Neutrophil (primary cell): ENCODE measurements around the gene CD44.

Source experiments
- H3K27ac ChIP-seq: fragments of 200-600 bp; sonication (generic); 2 replicates; pipeline ENCODE4 v1.5.1; 2016; ENCODE audit warnings: mild to moderate bottlenecking, moderate library complexity
- H3K27me3 ChIP-seq: fragments of 200-600 bp; sonication (generic); 2 replicates; pipeline ENCODE4 v1.6.0; 2016; ENCODE audit warnings: mild to moderate bottlenecking
- H3K36me3 ChIP-seq: fragments of 200-600 bp; sonication (generic); 2 replicates; pipeline ENCODE4 v1.5.1; 2017
- H3K4me1 ChIP-seq, 2 experiments: fragments of 200-600 bp in 1 of 2; sonication (generic) in 1 of 2; 1 replicate in 1 of 2; 2 replicates in 1 of 2; pipeline versions ENCODE4 v1.5.1 to v1.6.1; 2013 to 2016; ENCODE audit warnings: low read depth in 1 of 2, low read length in 1 of 2, mild to moderate bottlenecking in 1 of 2, moderate library complexity in 1 of 2; ENCODE audit not compliant: control insufficient read depth in 1 of 2, insufficient read depth in 1 of 2
- H3K4me3 ChIP-seq, 2 experiments: fragments of 200-600 bp in 1 of 2; sonication (generic) in 1 of 2; 1 replicate in 1 of 2; 2 replicates in 1 of 2; pipeline ENCODE4 v1.5.1; 2013 to 2016; ENCODE audit warnings: low read depth in 1 of 2, low read length in 1 of 2, mild to moderate bottlenecking in 1 of 2, moderate library complexity in 1 of 2
- H3K9me3 ChIP-seq: fragments of 200-600 bp; sonication (generic); 2 replicates; pipeline ENCODE4 v1.5.1; 2016
- TF ChIP-seq, protein P1 (sequence below): fragments of 200-600 bp; sonication (generic); IDR thresholded peaks from 2 replicates; pipeline ENCODE4 v1.5.1; 2016; ENCODE audit warnings: antibody characterized with exemption

Gene CD44

GRCh38 chr11:35141571-35141971 is 2.6 kb downstream of the CD44 start:
- peak overlapping the region; percentile 90 for H3K27ac ChIP-seq
- H3K27me3 ChIP-seq, result no peaks in the 10 kb centered on the region
- peaks cover 75 to 78% of the 10 kb centered on the region in 2 experiments for H3K4me1 ChIP-seq
- H3K9me3 ChIP-seq, result no peaks in the 10 kb centered on the region
- TF ChIP-seq, protein P1, sequence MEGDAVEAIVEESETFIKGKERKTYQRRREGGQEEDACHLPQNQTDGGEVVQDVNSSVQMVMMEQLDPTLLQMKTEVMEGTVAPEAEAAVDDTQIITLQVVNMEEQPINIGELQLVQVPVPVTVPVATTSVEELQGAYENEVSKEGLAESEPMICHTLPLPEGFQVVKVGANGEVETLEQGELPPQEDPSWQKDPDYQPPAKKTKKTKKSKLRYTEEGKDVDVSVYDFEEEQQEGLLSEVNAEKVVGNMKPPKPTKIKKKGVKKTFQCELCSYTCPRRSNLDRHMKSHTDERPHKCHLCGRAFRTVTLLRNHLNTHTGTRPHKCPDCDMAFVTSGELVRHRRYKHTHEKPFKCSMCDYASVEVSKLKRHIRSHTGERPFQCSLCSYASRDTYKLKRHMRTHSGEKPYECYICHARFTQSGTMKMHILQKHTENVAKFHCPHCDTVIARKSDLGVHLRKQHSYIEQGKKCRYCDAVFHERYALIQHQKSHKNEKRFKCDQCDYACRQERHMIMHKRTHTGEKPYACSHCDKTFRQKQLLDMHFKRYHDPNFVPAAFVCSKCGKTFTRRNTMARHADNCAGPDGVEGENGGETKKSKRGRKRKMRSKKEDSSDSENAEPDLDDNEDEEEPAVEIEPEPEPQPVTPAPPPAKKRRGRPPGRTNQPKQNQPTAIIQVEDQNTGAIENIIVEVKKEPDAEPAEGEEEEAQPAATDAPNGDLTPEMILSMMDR, result no peak
- no peaks in the 10 kb centered on the region for H3K36me3 ChIP-seq
- H3K4me3 ChIP-seq, result peak overlapping the region; percentile 95 to 98

- Histone ChIP-seq H3K36me3 (no peaks in the 10 kb centered on the region), H3K27me3 (no peaks in the 10 kb centered on the region), H3K27ac (peak overlapping the region; percentile 90), H3K4me1 (peaks cover 86 to 88% of the 10 kb centered on the region in 2 experiments), H3K4me3 (peak overlapping the region; percentile 49 to 98), H3K9me3 (no peaks in the 10 kb centered on the region)
- TF ChIP-seq, protein P1, result no peak
Measured at GRCh38 chr11:35142481-35143075, 3.6 kb downstream of the CD44 start.

DNA sequence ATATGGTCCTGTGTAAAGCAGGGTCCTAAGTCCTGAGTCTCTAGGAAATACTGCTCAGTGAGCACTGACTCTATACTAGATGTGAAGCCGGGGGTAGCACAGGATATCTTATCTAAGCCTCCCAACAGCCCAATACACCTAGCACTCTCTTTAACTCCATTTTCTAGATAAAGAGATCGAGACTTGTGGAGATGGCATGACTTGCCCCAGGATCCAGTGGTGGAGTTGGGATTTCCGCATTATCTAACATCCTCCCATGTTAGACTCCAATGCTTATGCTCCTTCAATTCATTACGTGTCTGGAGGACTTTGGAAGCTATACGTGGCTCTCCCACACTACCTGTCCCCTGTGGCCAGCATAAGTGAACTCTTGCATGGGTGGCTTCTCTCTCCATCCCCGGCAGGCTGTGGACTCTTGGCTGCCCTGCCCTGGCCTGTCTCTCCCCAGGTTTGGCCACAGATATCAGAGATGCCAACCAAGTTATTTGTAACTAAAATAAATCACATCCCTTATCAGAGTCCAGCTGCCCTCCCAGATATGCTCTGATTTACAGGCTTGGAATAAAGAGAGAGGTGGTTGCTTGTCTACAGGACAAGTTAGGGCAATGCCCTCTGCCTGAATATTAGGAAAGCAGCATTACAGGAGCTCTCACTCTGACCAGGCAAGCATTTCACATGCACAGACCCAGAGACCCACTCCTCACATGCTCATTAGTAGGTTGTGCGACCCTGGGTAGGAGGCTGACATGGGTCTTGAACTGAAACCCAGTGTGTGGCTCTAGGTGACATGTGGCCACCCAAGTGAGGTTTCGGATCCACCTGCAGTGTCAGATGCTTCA is 4.5 kb downstream of the CD44 start:
- Histone ChIP-seq H3K27me3 (no peaks in the 10 kb centered on the region), H3K4me1 (peaks cover 84 to 89% of the 10 kb centered on the region in 2 experiments), H3K36me3 (no peaks in the 10 kb centered on the region), H3K4me3 (peak overlapping the region; percentile 49), H3K27ac (peak overlapping the region; percentile 90), H3K9me3 (no peaks in the 10 kb centered on the region)
- TF ChIP-seq, protein P1, result no peak

- Histone ChIP-seq H3K27ac (peak overlapping the region; percentile 90), H3K9me3 (no peaks in the 10 kb centered on the region), H3K27me3 (no peaks in the 10 kb centered on the region), H3K4me3 (peak overlapping the region; percentile 49), H3K4me1 (peaks cover 80 to 82% of the 10 kb centered on the region in 2 experiments), H3K36me3 (no peaks in the 10 kb centered on the region)
- TF ChIP-seq, protein P1, result peak; percentile 23
Measured at GRCh38 chr11:35144136-35144741, 5.3 kb downstream of the CD44 start.

DNA sequence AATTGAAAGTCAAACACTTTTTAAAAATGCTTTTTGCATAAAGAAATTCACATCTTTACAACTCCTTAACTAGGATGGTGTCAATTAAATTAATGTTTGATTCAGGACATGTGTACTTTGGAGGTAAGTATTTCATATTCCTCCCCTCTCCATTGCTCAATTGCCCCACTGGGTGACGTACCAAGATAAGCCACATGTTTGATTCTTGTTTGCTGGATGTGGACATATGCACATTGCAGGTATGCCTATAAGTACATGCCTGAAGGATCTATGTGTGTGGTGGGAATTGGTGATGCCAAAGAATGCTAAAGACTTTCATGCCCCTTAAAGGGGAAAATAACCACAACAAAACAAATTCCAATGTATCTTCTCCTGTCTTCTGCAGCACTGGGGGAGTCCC is 5.8 kb downstream of the CD44 start:
- Histone ChIP-seq H3K4me3 (peak overlapping the region; percentile 49), H3K4me1 (peaks cover 78 to 82% of the 10 kb centered on the region in 2 experiments), H3K27me3 (no peaks in the 10 kb centered on the region), H3K27ac (peak overlapping the region; percentile 90), H3K9me3 (no peaks in the 10 kb centered on the region), H3K36me3 (no peaks in the 10 kb centered on the region)
- TF ChIP-seq, protein P1, result no peak
